ENCODE results near the gene HSPA1L. TPM values are rescaled to one million over a fixed set of nuclear protein-coding genes. Genes with fewer than 3 reads are reported as not detected.

Gene HSPA1L
- total RNA-seq, 1 experiment from 2014 or later: 1.2 TPM

- TF ChIP-seq ZNF532 (CRISPR knock-in tag; IDR thresholded peaks at IDR 0.05; ENCODE audit: borderline replicate concordance): no peak
- no peak for TF ChIP-seq FOXJ3 (CRISPR knock-in tag; IDR thresholded peaks at IDR 0.05; ENCODE audit: borderline replicate concordance)
- no peak for TF ChIP-seq IRF1 (CRISPR knock-in tag; IDR thresholded peaks at IDR 0.05)
These were observed 33.6 kb downstream of the HSPA1L start (continued) for GRCh38 chr6:31781244-31782125.

- no peaks in the 10 kb centered on the region for H3K9me3 Mint-ChIP-seq
- 0 out of 2 replicates have a peak, but pooled peaks cover 2% of the 10 kb centered on the region for H3K4me1 Mint-ChIP-seq
- no peak for TF ChIP-seq ZNF671 (CRISPR knock-in tag; IDR thresholded peaks at IDR 0.05)
- no peak overlapping the region; the same call in 1 of the 2 replicates for H3K27ac Mint-ChIP-seq
- no peak for DNase-seq (ENCODE audit: low spot score)
- peaks cover 31% of the 10 kb centered on the region for H3K36me3 Mint-ChIP-seq
- H3K4me3 Mint-ChIP-seq: no peak overlapping the region
- ChIA-PET POLR2A (interaction anchor here (0.6 kb wide), 1 partner anchor 76 kb away, joined by 4 read pairs; no protein-coding TSS in a partner anchor), CTCF (interaction anchor here (1.1 to 1.5 kb wide), 3 partner anchors 11 to 143 kb away, joined by 3 to 4 read pairs (median 4); partner anchors contain the start of gene LSM2)
- no peak for ATAC-seq
- H3K27me3 Mint-ChIP-seq (ENCODE audit: low read depth): no peaks in the 10 kb centered on the region
These were observed 34.4 kb downstream of the HSPA1L start for GRCh38 chr6:31780507-31781243.

GRCh38 chr6:31779908-31780307 is 35.2 kb downstream of the HSPA1L start:
- peaks cover 27% of the 10 kb centered on the region for H3K36me3 Mint-ChIP-seq
- H3K27ac Mint-ChIP-seq: no peak overlapping the region
- H3K4me1 Mint-ChIP-seq: 0 out of 2 replicates have a peak, but pooled peaks cover 2% of the 10 kb centered on the region
- no peaks in the 10 kb centered on the region for H3K27me3 Mint-ChIP-seq (ENCODE audit: low read depth)
- H3K9me3 Mint-ChIP-seq: no peaks in the 10 kb centered on the region
- ATAC-seq (no peak), DNase-seq (ENCODE audit: low spot score) (no peak)
- ChIA-PET CTCF (interaction anchor here (1.1 to 1.5 kb wide), 4 partner anchors 10 to 142 kb away, joined by 3 to 6 read pairs (median 4); partner anchors contain the start of gene LSM2), POLR2A (interaction anchor here (0.6 kb wide), 1 partner anchor 77 kb away, joined by 4 read pairs; no protein-coding TSS in a partner anchor)
- no peak for TF ChIP-seq ARID4B (CRISPR knock-in tag; IDR thresholded peaks at IDR 0.05; ENCODE audit: borderline replicate concordance)
- no peak for TF ChIP-seq SP1 (CRISPR knock-in tag; conservative IDR thresholded peaks at IDR 0.05)
- no peak for TF ChIP-seq RORB (CRISPR knock-in tag; IDR thresholded peaks at IDR 0.05)
- TF ChIP-seq CDX4 (CRISPR knock-in tag; IDR thresholded peaks at IDR 0.05; ENCODE audit: borderline replicate concordance): no peak
- TF ChIP-seq CREB1 (CRISPR knock-in tag; IDR thresholded peaks at IDR 0.05): no peak
- no peak for TF ChIP-seq PRRX2 (CRISPR knock-in tag; IDR thresholded peaks at IDR 0.05)
- TF ChIP-seq ERG (CRISPR knock-in tag; IDR thresholded peaks at IDR 0.05): no peak
- no peak overlapping the region for H3K4me3 Mint-ChIP-seq
